ENCODE results near the gene SH3PXD2A.

SH3PXD2A gene

DNA sequence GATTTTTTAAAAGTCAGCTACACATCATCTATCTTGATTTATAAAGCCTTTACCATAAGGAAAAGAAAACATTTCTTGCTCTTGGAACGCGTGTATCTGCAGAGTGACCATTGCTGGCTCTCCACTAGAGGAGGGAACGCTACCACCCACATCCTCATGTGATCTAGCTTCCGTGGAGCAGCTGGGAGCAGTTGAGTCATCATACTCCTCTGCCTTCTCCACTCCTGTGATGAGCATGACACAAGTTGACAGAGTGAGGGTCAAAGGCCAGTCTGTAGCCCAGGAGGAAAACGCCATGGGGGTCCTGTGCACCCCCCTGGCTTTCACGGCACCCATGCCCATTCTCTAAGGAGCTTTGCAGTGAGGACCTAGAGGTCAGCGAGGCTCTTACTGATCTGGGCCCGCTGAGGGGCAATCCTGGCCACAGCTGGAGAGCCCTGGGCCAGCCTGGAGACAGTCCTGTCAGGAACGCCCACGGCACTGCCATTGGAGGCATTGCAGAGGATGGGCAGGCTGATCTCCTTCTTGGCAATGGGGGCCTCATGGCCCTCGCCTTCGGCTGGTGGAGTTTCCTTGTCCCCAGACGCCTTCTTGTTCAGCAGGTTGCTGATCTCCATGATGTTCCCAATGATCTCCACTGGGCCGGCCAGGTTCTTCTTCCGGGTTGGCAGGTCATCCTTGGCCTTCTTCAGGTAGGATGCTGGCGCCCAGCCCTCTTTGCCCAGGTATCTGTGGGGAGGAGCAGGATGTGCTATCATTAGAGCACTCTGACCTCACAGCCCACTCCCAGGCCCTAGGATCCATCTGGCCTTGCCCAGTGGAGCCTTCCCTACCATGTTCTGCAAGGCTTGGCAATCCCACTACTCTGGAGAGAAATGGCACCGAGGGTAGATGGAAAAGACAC, 242.7 kb downstream of the SH3PXD2A start:
- TF ChIP-seq GATA3 (IDR thresholded peaks at IDR 0.05; ENCODE audit: low read depth, low read length) (no peak), GATA2 (IDR thresholded peaks at IDR 0.05; ENCODE audit: low read depth, low read length) (no peak)

DNA sequence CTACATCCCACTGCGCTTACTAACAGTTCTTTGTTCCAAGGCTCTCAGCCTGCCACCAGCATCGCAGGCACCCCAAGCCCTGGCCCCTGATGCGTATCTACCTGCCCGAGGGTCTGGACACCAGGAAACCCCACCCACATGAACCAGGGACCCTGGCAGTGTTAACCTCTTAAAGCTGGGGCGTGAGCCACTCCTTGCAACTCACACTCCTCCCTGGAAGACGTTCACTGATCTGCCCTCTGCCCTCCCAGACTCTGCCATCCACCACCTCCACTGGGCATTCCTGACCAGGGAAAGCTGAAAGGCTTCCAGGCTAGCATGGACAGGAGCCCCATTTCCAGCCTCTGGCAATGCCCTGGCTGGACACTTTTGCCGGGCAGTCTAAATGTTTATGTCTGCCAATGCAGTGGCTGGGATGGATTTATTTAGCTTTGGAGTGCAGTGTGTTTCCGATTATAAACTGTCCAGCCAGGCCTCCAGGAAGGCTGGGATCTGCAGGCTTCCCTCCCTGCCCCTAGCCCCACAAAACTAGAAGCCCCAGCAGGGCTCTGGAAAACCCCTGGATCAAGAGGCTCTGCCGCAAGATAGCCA, 244.4 kb downstream of the SH3PXD2A start:
- TF ChIP-seq GATA3 (IDR thresholded peaks at IDR 0.05; ENCODE audit: low read depth, low read length) (no peak), GATA2 (IDR thresholded peaks at IDR 0.05; ENCODE audit: low read depth, low read length) (no peak)

DNA sequence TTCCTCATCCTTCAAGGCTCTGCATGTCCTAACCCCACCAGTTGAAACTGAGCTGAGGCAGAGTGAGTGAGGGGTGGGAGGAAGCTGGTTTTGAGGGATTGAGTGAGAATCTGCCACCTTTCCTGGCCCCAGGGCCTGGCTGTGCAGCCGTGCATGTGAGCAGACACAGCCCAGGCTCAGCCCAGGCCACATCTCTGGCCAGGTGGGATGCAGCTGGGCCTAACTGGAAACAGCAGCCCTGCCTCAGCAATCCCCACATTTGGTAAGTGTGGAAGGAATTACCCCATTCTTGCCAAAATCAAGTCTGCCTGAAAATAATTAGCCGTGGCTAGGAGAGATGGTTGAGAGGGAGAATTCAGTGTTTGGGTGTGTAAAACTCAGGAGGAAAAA, 245.3 kb downstream of the SH3PXD2A start:
- TF ChIP-seq GATA3 (IDR thresholded peaks at IDR 0.05; ENCODE audit: low read depth, low read length) (no peak), GATA2 (IDR thresholded peaks at IDR 0.05; ENCODE audit: low read depth, low read length) (no peak)

DNA sequence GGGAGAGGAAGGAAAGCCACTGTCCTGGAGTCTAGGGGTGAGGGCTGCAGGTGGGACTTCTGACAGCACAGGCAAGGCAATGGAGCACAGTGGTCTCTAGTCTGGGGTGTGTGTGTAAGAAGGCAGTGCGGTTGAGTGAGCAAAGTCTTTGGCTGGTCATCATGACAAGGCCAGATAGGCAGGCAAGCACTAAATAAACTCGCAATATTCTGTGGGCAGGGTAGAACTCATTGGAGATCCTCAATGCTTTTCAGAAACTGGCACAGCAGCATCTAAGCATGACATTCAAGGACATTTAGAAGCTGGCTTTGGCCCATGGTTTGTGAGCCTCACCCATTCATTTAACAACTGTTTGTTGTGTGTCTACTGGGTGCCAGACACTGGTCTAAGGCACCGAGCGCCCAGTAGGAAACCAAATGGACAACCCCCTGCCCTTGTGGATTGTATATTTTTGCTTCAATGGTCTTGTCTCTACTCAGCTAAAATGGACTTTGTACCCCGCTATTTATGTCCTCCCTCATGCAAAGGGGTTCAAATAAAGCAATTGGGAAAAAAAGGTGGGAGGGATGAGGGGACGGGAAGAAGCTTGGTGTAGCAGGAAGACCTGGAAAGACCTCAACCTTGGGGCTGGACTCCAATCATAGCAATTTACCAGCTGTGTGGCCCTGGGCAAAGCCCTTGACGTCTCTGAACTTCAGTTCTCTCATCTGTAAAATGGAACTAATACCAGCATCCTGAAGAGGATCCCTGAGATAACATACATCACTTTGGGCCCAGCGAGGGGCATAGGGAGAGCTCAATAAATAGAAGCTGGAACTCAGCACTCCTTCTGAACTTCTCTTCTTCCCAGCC, 245.9 kb downstream of the SH3PXD2A start:
- TF ChIP-seq GATA3 (IDR thresholded peaks at IDR 0.05; ENCODE audit: low read depth, low read length) (no peak), GATA2 (IDR thresholded peaks at IDR 0.05; ENCODE audit: low read depth, low read length) (no peak)

DNA sequence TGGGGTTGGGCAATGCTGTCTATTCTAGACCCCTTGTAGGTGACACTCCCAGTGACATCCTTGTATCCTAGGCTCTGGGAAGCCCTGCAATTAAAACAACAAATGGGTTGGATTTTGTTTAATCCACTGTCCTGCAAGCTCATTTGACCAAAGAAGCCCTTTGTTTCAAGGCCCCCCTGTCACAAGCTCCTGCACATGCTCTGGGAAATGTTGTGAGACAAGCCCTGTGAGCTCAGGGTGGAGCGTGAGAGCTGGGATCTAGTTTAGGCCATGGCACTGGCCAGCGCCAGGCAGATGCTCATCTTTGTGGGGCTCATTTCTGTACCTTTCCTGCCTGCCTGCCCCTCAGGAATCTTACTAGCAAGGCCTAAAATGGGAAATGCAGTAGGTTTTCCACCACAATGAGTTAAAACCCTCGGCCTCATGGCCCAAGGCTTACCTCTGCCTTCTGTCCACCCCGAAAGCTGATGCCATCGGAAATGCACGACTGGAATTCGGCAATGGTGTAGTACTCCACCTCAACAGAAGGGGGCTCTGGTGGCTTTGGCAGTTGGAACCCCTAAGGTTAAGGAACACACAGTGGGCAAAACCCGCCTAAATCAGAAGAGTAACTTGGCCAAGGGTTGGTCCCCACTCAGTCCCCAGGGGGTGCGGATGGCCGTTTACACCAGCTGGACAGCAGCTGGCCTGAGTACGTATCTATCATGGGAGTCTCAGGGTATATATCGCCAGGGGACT, 249.8 kb downstream of the SH3PXD2A start:
- TF ChIP-seq GATA3 (IDR thresholded peaks at IDR 0.05; ENCODE audit: low read depth, low read length) (no peak), GATA2 (IDR thresholded peaks at IDR 0.05; ENCODE audit: low read depth, low read length) (no peak)

DNA sequence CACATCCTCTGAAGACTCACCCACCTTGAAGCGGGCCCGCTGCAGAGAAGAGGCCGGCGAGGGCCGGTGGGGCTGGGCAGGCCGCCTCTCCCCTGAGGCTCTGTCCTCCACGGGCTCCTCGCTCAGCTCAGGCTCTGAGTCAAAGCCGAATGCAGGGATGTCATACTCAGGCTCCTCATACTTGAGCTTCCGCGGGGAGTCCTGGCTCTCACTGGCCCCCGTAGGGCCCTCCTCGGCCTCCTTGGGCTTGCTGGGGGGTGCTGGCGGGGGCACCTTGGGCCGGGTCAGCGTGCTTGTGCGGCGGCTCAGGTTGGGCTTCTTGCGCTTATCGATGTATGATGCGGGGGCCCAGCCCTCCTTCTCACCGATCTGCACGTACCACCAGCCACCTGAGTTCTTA, 252.0 kb downstream of the SH3PXD2A start:
- TF ChIP-seq GATA3 (IDR thresholded peaks at IDR 0.05; ENCODE audit: low read depth, low read length) (no peak), GATA2 (IDR thresholded peaks at IDR 0.05; ENCODE audit: low read depth, low read length) (no peak)

DNA sequence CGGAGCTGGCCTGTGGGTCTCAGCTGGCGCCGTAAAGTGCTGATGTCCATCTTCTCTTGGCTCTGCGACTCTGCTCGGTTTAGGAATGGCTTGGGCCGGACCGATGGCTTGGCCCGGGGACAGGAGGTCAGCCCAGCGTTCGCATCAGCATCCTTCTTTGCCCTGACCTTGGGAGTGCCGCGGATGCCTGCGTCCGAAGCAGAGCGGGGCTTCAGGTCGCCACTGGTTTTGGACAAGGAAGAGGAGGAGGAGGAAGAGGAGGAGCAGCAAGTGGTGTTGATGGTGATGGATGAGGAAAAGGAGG, 252.6 kb downstream of the SH3PXD2A start:
- no peak for TF ChIP-seq GATA2 (IDR thresholded peaks at IDR 0.05; ENCODE audit: low read depth, low read length)
- no peak for TF ChIP-seq GATA3 (IDR thresholded peaks at IDR 0.05; ENCODE audit: low read depth, low read length)

DNA sequence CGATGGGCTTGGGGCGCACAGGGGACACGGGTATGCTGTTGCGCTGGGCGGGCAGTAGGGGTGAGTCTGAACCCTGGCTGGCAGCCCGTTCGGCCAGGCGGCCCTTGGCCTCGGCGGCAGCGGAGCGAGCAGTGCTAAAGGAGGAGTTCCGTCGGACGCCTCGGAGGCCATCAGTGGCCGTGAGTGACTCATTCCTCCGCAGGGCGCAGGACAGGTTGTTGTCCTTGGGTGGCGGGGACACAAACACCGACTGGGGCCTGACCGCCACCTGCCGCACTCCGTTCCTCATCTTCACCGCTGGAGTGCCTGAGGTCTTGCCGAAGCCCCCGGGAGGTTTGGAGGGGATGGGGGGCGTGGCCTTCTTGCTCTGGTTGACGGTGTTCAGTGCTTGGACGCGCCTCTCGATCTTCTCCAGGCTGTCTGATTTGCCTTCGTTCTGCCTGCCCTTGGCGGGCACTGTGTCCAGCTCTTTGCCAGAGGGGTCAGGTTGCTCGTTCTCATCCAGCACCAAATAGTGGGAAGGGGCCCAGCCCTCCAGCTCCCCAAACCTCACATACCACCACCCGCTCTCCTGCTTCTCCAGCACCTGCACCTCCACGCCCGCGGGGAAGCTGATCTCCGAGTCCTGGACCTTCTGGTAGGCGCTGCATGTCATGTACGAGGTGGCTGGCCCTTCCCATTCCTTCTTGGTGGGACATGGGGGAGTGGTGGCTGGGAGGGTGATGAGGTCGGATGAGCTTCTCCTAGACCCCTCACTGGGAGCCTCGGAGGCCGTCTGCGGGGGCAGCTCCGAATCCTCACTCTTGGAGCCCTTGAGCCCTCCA, 253.1 kb downstream of the SH3PXD2A start:
- TF ChIP-seq GATA2 (IDR thresholded peaks at IDR 0.05; ENCODE audit: low read depth, low read length) (no peak), GATA3 (IDR thresholded peaks at IDR 0.05; ENCODE audit: low read depth, low read length) (no peak)

DNA sequence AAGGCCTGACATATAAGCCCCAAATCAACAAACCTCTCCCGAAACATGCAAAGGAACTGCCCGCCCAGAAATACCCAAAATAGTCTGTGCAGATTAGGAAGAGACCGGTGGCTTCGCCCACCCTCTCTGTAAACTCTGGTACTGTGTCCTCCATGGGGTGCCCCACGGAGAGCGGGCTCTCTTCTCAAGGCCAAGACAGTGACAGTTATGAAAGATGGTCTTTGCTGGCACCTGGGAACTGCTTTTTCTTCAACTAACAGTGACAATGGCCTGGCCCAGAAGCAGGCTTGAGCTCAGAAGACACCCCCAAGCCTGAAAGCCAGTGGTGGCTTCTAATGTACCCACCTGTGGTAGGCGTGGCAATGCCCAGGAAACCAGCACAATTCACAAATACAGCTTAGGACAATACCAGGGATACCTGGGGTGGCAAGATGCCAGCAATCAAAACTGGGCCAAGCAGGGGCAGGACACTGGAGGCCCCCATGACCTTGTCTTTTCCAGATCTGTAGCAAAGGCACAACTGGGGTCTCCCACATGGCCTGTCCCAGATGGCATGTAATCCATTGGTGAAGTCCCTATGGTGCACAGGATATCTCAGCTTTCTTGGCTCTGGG, 254.3 kb downstream of the SH3PXD2A start:
- no peak for TF ChIP-seq GATA2 (IDR thresholded peaks at IDR 0.05; ENCODE audit: low read depth, low read length)
- no peak for TF ChIP-seq GATA3 (IDR thresholded peaks at IDR 0.05; ENCODE audit: low read depth, low read length)

DNA sequence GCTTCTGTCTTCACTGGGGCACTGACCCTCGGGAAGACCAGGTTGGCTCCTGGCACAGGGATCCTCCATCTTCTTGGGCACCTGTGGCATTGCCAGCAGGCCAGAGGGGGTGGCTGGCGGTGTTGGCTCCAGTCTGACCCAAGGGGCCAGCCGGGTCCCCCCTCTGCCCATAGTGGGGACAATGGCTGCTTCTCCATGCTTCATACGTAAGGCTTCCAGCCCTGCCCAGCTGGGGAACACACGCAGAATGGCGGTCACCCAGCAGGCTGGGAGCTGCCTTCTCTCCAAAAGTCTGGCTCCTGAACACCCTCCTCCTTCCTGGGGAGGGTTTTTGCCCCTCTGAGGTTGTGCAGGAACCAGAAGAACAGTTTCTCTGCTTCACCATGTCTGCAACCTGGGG, 255.1 kb downstream of the SH3PXD2A start:
- no peak for TF ChIP-seq GATA2 (IDR thresholded peaks at IDR 0.05; ENCODE audit: low read depth, low read length)

DNA sequence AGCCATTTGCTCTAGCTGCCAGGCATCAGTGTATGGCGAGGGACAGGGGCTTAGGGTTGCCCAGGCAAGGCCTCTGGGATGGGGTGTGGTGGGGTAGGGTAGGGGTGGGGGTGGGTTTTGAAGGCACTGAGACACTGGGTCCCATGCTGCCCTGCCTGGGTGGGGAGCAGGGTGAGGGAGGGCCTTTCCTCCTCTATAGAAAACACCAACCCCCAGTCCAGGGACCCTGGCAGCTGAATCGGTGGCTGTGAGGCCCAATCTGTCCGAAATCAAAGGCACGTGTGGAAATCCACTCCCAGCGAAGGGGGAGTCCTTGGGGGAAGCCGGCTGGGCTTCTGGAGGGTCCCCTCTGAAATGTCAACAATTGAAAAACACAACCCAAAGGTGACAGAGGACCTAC, 255.5 kb downstream of the SH3PXD2A start:
- TF ChIP-seq GATA2 (IDR thresholded peaks at IDR 0.05; ENCODE audit: low read depth, low read length) (no peak), GATA3 (IDR thresholded peaks at IDR 0.05; ENCODE audit: low read depth, low read length) (no peak)

DNA sequence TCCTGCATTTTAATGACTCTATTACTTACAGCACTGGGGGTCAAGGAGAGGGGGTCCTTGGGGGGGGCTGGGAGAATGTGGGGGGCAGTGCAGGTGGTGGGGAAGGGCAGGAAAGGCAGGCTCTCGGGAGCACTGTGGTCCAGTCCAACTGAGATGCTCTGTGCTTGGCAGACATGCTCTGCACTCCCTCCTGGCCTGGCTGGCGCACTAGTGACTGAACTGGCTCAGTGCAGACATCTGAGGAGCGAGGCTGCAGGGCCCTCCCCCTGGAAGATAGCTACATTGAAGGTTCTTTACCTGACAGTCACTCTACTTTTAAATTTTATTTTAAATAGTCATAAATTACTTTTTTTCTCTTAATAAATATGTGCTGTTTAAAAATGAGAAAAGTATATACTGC, 256.2 kb downstream of the SH3PXD2A start:
- TF ChIP-seq GATA2 (IDR thresholded peaks at IDR 0.05; ENCODE audit: low read depth, low read length): no peak
- no peak for TF ChIP-seq GATA3 (IDR thresholded peaks at IDR 0.05; ENCODE audit: low read depth, low read length)

DNA sequence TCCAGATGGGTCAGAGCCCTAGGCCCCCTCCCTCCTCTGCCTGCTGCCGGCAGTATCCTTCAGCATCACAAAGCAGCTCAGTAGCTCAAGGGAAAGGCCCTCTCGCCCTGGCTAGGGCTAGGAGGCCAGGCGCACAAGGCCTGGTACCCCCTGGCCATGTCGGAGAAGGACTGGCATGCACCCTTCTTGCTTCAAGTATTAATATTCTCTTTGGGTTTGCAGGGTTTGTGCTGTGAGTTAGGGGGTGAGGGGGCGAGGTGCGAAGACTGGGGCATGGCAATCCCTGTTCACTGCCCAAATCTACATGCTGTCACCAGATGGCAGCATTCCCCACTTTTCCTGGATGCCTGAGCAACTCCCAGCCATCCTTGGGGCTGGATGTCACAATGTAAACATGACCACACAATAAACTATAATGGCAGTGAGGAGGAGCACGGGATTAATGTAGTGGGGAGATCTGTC, 256.7 kb downstream of the SH3PXD2A start:
- TF ChIP-seq GATA3 (IDR thresholded peaks at IDR 0.05; ENCODE audit: low read depth, low read length): no peak
- TF ChIP-seq GATA2 (IDR thresholded peaks at IDR 0.05; ENCODE audit: low read depth, low read length): no peak

Measured in SH-SY5Y (cell line).